Measurements from ENCODE around the gene ABCE1.

ABCE1 gene

DNA sequence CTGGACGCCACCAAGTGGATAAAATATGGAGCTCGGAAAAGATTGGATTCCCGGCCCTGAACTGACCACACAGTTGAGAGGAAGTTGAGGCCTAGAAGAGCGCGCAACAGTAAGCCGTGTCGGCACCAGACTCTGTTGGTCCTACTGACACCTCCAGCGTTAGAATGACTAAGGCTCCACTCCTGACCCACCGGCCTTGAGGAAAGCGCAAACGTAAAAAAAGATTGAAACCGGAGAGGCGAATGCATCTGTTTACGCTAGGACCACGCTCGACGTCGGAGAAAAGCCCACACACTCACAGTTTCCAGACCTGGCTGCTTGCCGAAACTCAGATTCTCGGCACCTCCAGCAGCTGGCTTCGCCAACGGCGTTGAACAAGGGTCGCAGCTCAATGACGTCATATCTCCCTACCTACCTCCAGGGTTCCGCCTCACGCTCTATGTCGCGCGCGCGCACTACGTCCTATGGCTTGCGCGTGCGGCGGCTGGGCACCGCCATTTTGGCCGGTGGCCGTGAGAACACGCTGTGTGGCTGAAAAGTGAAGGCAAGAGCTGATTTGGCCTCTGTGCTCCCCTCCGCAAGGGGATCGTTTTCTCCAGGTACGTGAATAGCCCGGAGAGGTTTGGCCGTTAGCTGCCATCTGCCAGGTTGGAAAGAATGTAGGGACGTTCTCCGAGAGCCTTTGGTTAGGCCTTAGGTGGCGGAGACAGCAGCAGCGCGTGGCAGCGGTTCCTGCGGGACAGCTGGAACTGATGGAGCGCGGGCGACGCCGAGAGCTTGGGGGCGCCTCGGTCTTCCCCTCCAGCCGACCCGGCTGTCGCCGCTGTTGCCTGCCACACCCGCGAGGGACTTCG is at the start of gene ABCE1, which contains the start of gene ANAPC10:
Gene ABCE1 (plus strand): TSS at position 491 of the 854 bp plus-strand sequence. CDS start 6,102 bp downstream, outside the sequence.
Gene ANAPC10 (minus strand): TSS at position 376 of the 854 bp plus-strand sequence. CDS start 2,097 bp downstream, outside the sequence.
- peak; percentile 92 to 97 for DNase-seq

DNA sequence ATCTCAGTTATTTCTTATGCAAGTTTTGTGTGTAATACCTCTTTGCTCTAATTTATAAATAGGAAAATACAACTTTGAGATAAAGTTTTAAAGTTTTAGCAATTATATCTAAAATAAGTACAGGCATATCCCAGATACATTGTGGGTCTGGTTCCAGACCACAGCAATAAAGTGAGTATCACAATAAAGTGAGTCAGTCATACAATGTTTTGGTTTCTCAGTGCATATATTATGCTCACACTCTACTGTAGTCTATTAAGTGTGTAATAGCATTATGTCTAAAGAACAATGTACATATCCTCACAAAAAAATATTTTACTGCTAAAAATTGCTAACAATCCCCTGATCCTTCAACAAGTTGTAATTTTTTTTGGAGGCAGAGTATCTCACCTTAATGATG is 49.3 kb upstream of the ABCE1 start:
- DNase-seq = no peak

- DNase-seq = no peak
Measured at GRCh38 chr4:145049241-145049640, 48.9 kb upstream of the ABCE1 start.

- DNase-seq = no peak
Measured at GRCh38 chr4:145055533-145056257, 42.4 kb upstream of the ABCE1 start.

- no peak for DNase-seq
Measured at GRCh38 chr4:145056325-145057130, 41.6 kb upstream of the ABCE1 start.

DNA sequence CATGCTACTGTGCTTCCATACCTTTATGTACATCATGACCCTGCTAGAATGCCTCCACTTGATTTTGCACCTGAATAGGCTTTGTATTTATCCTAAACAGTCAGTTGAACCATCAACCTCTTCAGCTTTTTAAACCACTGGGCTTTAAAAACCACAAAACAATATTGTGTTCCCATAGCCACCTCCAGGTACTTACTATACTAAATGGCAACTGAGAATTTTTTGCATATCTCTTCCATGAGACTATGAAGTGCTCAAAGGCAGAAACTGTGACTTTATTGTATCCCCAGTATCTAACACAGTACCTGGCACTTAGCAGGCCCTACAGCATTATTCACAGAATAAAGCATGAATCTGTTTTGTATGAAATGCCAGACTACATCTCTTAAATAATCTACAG is 39.9 kb upstream of the ABCE1 start:
- no peak for DNase-seq

DNA sequence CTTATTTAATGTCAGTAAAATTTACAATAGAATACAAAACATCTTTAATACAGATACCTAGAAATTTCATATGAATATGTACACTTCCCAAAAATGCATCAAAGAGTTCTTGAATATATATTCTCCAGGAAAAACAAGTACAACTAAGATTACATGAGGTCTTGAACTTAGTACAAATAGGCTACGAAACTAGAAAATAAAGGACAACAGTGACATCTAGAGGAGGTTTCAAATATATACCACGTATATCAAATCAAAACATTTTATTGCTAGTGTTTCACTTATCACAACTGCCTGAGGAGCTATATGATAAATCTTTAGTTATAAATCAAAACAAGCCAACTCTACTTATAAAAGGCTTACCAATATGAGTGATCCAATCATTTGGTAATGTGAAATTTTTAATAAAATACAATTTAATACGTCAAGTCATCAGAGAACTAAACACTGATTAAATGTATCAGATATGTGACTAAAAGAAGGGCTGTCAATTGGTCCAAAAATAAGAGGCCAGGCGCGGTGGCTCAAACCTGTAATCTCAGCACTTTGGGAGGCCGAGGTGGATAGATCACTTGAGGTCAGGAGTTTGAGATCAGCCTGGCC is 36.7 kb upstream of the ABCE1 start:
- peak; percentile 11 to 66 for DNase-seq

- no peak for DNase-seq
Measured at GRCh38 chr4:145066063-145066501, 32.0 kb upstream of the ABCE1 start.

GRCh38 chr4:145069361-145069760 is 28.8 kb upstream of the ABCE1 start:
- DNase-seq = no peak

DNA sequence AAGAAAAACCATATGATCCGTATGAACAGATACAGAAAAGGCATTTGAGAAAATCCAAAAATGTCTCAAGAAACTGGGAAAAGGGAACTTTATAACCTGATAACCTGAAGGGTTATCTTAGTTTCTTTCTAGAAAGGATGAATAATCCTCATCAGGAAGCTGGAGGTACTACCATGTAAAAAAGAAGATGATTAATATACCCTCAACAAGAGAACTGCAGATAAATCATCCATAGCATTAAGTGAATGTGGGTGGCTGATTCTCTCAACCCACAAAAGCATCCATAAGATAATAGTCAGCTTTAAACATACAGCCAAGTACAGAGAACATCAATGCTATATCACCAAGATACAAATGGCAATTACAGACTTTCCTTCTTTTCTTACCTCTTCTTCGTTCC is 26.6 kb upstream of the ABCE1 start:
- no peak for DNase-seq

GRCh38 chr4:145075742-145076468 is 22.2 kb upstream of the ABCE1 start:
- no peak for DNase-seq

- no peak for DNase-seq
Measured at GRCh38 chr4:145076469-145076855, 21.6 kb upstream of the ABCE1 start.

DNA sequence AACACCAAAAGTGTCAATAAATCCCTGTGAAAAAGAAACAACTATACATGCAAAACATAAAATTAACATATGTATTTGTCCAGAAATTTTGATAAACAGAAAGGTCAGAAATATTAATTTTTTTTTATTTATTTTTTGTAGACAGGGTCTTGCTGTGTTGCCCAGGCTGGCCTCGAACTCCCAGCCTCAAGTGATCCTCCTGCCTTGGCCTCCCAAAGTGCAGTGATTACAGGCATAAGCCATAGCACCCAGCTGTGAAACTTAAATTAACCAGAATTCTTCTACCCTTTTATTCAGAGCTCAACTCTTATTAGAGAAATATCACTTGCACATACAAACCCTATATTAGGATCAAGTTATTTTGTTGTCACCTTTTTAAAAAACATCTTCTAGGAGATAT is 16.4 kb upstream of the ABCE1 start:
- no peak for DNase-seq

GRCh38 chr4:145083891-145084605 is 14.1 kb upstream of the ABCE1 start:
- no peak for DNase-seq

DNA sequence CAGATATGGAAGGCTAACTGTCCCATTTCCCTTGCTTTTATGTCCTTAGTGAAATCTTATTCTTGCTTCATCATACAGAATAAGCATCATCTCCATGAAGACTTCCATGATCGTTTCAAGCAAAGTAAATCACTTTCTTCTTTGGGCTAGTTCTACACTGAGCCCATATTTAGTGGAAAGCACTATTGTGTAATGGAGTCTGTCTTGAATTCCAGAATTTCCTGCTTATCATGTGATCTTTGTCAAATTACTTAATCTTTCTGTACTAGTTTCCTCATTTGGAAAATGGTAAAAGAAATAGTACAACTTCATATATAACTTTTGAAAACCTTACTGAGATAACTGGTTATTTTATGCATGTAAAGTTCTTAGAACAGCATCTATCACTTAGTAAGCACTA is 7.7 kb upstream of the ABCE1 start:
- DNase-seq = no peak

DNA sequence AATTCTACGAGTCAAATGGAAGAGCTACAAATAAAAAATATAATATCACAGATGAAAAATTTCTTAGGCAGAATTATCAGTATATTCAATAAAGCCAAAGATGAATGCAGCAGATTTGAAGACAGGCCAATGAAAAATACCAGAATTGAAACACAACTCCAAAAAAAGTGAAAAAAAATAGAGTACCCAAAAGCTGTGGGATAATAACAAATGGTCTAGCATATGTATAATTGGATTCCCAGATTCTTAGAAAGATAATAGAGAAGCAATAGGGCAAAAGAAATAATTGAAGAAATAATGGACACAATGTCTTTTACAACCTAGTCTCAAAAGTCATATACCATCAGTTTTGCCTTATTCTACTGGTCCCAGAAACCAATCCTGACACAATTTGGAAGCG is 4.5 kb upstream of the ABCE1 start:
- DNase-seq = no peak

DNA sequence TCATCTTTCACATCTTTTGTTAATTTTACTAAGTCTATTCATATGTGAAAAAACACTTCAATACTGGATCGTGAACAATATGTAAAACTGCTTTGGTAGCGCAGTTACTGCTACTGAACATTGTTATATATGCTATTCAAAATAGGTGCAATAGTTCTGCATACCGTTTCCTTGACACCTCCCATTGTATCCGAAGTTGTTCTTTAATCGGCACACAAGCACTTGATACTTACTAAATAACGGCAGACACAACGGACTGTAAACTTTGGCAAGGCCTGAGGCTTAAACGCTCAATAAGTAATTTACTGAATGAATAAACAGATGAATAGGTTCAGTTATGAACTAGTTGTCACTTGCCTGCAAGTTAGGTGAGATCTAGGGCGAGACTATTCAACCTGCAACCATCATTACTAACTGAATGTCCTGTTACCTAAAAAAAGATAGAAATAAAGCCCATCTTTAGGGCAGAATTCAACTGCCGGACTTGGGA is 735 bp upstream of the ABCE1 start:
- no peak for DNase-seq

DNA sequence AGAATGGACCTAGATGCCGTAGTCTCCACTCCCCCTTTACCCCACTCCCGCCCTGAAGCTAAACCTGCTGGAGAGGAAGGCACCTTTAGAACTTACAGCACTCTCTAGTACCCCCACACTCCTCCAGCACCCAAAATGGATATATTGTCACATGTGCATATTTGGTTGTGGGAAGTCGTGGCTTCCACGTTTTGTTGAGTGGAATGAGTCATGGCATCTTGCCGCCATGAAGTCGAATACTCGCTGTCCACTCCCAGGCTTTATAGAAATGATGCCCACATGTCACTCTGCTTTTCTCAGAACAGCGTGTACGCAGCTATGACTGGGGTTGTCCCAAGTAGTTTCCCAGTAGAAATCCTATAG is 545 bp downstream of the ABCE1 start:
- peak in 1 of 2 experiments; percentile 11 for DNase-seq

- no peak for DNase-seq
Measured at GRCh38 chr4:145099653-145100052, 1.5 kb downstream of the ABCE1 start.

- peak in 1 of 2 experiments; percentile 10 for DNase-seq
Measured at GRCh38 chr4:145101091-145101490, 3.0 kb downstream of the ABCE1 start.

GRCh38 chr4:145102619-145103018 is 4.5 kb downstream of the ABCE1 start:
- DNase-seq = no peak
